Panc1 (cell line): Measurements from ENCODE around the gene MYRIP.

Source experiments
- CTCF ChIP-seq: fragments of 450-650 bp; IDR thresholded peaks from 2 replicates; pipeline ENCODE4 v1.5.1; 2017; ENCODE audit warnings: mild to moderate bottlenecking
- POLR2AphosphoS5 ChIP-seq: IDR thresholded peaks from 2 replicates; pipeline ENCODE4 v1.6.1; 2012; ENCODE audit warnings: mild to moderate bottlenecking, low read depth, low read length, moderate library complexity
- TCF7L2 ChIP-seq: IDR thresholded peaks from 2 replicates; pipeline ENCODE4 v1.6.1; 2011; ENCODE audit warnings: mild to moderate bottlenecking, low read depth, low read length, inconsistent platforms

DNA sequence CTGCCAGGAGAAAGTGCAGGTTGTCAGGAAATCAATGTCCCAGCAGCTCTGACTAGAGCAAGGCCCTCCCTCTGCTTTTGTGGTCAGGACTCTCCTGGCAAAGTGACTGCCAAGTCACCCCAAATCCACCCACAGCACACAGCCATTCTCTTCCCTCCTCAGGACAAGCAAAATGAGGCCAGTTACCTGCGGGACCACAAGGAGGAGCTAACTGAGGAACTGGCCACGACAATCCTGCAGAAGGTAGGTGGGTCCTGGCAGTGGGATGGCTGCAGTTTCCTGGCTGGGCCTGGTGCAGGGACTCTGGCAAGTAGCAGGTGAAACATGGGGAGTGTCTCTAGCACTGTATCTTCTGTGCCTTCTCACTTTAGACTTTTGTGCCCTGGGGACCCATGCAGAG lies 357.6 kb downstream of the MYRIP start:
- TF ChIP-seq CTCF (no peak), TCF7L2 (no peak), POLR2AphosphoS5 (no peak)
